SU-DHL-6 (cell line): ENCODE results near the gene CLN6.

ENCODE experiments used
- H2AFZ ChIP-seq: fragments of 200-600 bp; sonication (generic); 2 replicates; pipeline ENCODE4 v1.6.1; 2014; ENCODE audit warnings: low read depth, mild to moderate bottlenecking, moderate library complexity, mixed read lengths, antibody characterized with exemption, low read length; ENCODE audit not compliant: severe bottlenecking
- H3F3A ChIP-seq: fragments of 200-600 bp; shearing (Covaris generic); 2 replicates; pipeline ENCODE4 v1.6.0; 2016; ENCODE audit warnings: antibody characterized with exemption, mild to moderate bottlenecking; ENCODE audit not compliant: insufficient read depth
- H3K27ac ChIP-seq: fragments of 200-600 bp; sonication (generic); 2 replicates; pipeline ENCODE4 v1.5.1; 2016; ENCODE audit warnings: low read depth, mild to moderate bottlenecking, low read length, moderate library complexity, mixed read lengths
- H3K27me3 ChIP-seq: fragments of 200-600 bp; sonication (generic), shearing (Covaris generic); 2 replicates; pipeline ENCODE4 v1.6.0; 2014; ENCODE audit warnings: mild to moderate bottlenecking, low read length
- H3K36me3 ChIP-seq: fragments of 200-600 bp; sonication (generic); 2 replicates; pipeline ENCODE4 v1.6.1; 2014; ENCODE audit warnings: mild to moderate bottlenecking, low read length, mixed read lengths
- H3K4me2 ChIP-seq: fragments of 300-600, 200-600 bp; shearing (Covaris generic), sonication (generic); 2 replicates; pipeline ENCODE4 v1.6.0; 2014; ENCODE audit warnings: low read length, low read depth, mild to moderate bottlenecking; ENCODE audit not compliant: poor library complexity, severe bottlenecking
- H3K4me3 ChIP-seq: fragments of 200-600 bp; sonication (generic); 2 replicates; pipeline ENCODE4 v1.5.1; 2014; ENCODE audit warnings: antibody characterized with exemption, low read length, mild to moderate bottlenecking, mixed read lengths; ENCODE audit not compliant: insufficient read depth, poor library complexity, severe bottlenecking
- H3K79me2 ChIP-seq: fragments of 200-600 bp; sonication (generic); 2 replicates; pipeline ENCODE4 v1.6.1; 2014; ENCODE audit warnings: mild to moderate bottlenecking, low read length, moderate library complexity; ENCODE audit not compliant: insufficient read depth
- H3K9ac ChIP-seq: fragments of 200-600 bp; sonication (generic); 2 replicates; pipeline ENCODE4 v1.7.0; 2014; ENCODE audit warnings: mild to moderate bottlenecking, low read length
- H3K9me2 ChIP-seq: fragments of 200-600 bp; sonication (generic); replicated peaks from 2 replicates; pipeline ENCODE4 v1.6.1; 2014; ENCODE audit warnings: low read length; ENCODE audit not compliant: insufficient read depth
- H3K9me3 ChIP-seq: fragments of 200-600 bp; sonication (generic); 2 replicates; pipeline ENCODE4 v1.6.1; 2014; ENCODE audit warnings: low read length, mixed read lengths; ENCODE audit not compliant: insufficient read depth
- H4K20me1 ChIP-seq: fragments of 200-600 bp; sonication (generic); 2 replicates; pipeline ENCODE4 v1.6.1; 2014; ENCODE audit warnings: low read depth, mild to moderate bottlenecking, antibody characterized with exemption, low read length, moderate library complexity, mixed read lengths
- CTCF ChIP-seq: fragments of 200-600 bp; sonication (generic); IDR thresholded peaks from one replicate; pipeline ENCODE4 v1.5.1; 2017; ENCODE audit warnings: antibody characterized with exemption, mild to moderate bottlenecking, low read length, moderate library complexity; ENCODE audit not compliant: insufficient read depth, poor library complexity, severe bottlenecking
- EZH2phosphoT487 ChIP-seq: fragments of 200-600 bp; sonication (generic), shearing (Covaris generic); conservative IDR thresholded peaks from 2 replicates; pipeline ENCODE4 v1.6.1; 2018; ENCODE audit warnings: mild to moderate bottlenecking, antibody characterized with exemption, low read length, moderate library complexity, mixed read lengths

CLN6 gene

GRCh38 chr15:68271854-68272471, 42.4 kb upstream of the CLN6 start:
- no peaks in the 10 kb centered on the region for H4K20me1 ChIP-seq
- H3K27ac ChIP-seq: no peak overlapping the region
- no peaks in the 10 kb centered on the region for H3K27me3 ChIP-seq
- no peak overlapping the region for H3K4me3 ChIP-seq
- no peaks in the 10 kb centered on the region for H3K9me2 ChIP-seq
- H3K9ac ChIP-seq: no peak overlapping the region
- H3K4me2 ChIP-seq: no peak overlapping the region
- H2AFZ ChIP-seq: no peak overlapping the region
- H3K36me3 ChIP-seq: no peaks in the 10 kb centered on the region
- H3F3A ChIP-seq: no peaks in the 10 kb centered on the region
- TF ChIP-seq EZH2phosphoT487: no peak
- TF ChIP-seq CTCF: no peak
- H3K79me2 ChIP-seq: no peaks in the 10 kb centered on the region
- no peaks in the 10 kb centered on the region for H3K9me3 ChIP-seq

- Histone ChIP-seq H3K4me2 (no peak overlapping the region), H3K36me3 (no peaks in the 10 kb centered on the region), H4K20me1 (no peaks in the 10 kb centered on the region), H3K9ac (no peak overlapping the region), H2AFZ (no peak overlapping the region), H3K79me2 (no peaks in the 10 kb centered on the region), H3K27me3 (0 out of 2 replicates have a peak, but pooled peaks cover 3% of the 10 kb centered on the region), H3K4me3 (no peak overlapping the region), H3K9me2 (no peaks in the 10 kb centered on the region), H3K27ac (no peak overlapping the region), H3F3A (no peaks in the 10 kb centered on the region), H3K9me3 (no peaks in the 10 kb centered on the region)
- no peak for TF ChIP-seq CTCF
- no peak for TF ChIP-seq EZH2phosphoT487
Measured at GRCh38 chr15:68268405-68268804, 38.9 kb upstream of the CLN6 start.

- no peak overlapping the region for H3K4me3 ChIP-seq
- no peaks in the 10 kb centered on the region for H4K20me1 ChIP-seq
- H3K9ac ChIP-seq: no peak overlapping the region
- no peak overlapping the region for H3K4me2 ChIP-seq
- TF ChIP-seq CTCF: no peak
- no peak for TF ChIP-seq EZH2phosphoT487
- H3K9me2 ChIP-seq: no peaks in the 10 kb centered on the region
- H3K79me2 ChIP-seq: no peaks in the 10 kb centered on the region
- no peak overlapping the region for H3K27ac ChIP-seq
- no peaks in the 10 kb centered on the region for H3F3A ChIP-seq
- H3K36me3 ChIP-seq: no peaks in the 10 kb centered on the region
- no peak overlapping the region for H2AFZ ChIP-seq
- 0 out of 2 replicates have a peak, but pooled peaks cover 3% of the 10 kb centered on the region for H3K27me3 ChIP-seq
- no peaks in the 10 kb centered on the region for H3K9me3 ChIP-seq
Measured at GRCh38 chr15:68265674-68266073, 36.1 kb upstream of the CLN6 start.
